Endothelial cell (in vitro differentiated cells): Measurements from ENCODE around the gene NSMF. TPM values are rescaled to one million over a fixed set of nuclear protein-coding genes. Genes with fewer than 3 reads are reported as not detected.

Experiments used
- DNase-seq: peaks from one replicate; pipeline ENCODE4 v3.0.0; 2021; ENCODE audit warnings: low spot score
- H3K27ac Mint-ChIP-seq: one replicate; pipeline ENCODE4 v1.8.0; 2021; ENCODE audit warnings: mixed read lengths, inconsistent platforms; ENCODE audit not compliant: unreplicated experiment
- H3K27me3 Mint-ChIP-seq: one replicate; pipeline ENCODE4 v1.8.0; 2021; ENCODE audit warnings: mild to moderate bottlenecking, moderate library complexity, mixed read lengths, inconsistent platforms; ENCODE audit not compliant: unreplicated experiment
- H3K36me3 Mint-ChIP-seq: one replicate; pipeline ENCODE4 v1.8.0; 2021; ENCODE audit warnings: mild to moderate bottlenecking, low read depth, mixed read lengths, inconsistent platforms; ENCODE audit not compliant: unreplicated experiment
- H3K4me1 Mint-ChIP-seq: one replicate; pipeline ENCODE4 v1.8.0; 2021; ENCODE audit warnings: mild to moderate bottlenecking, mixed read lengths, inconsistent platforms; ENCODE audit not compliant: unreplicated experiment
- H3K4me3 Mint-ChIP-seq: one replicate; pipeline ENCODE4 v1.8.0; 2021; ENCODE audit warnings: mild to moderate bottlenecking, mixed read lengths, inconsistent platforms; ENCODE audit not compliant: unreplicated experiment
- H3K9me3 Mint-ChIP-seq: one replicate; pipeline ENCODE4 v1.8.0; 2021; ENCODE audit warnings: mixed read lengths, inconsistent platforms; ENCODE audit not compliant: unreplicated experiment
- total RNA-seq: library from RNA; stranded (reverse); fragmentation: NEBNext Ultra II Directional; extraction: Animal tissue kit (Norgen Biotek cat#: 25700); gene quantifications from one replicate; pipeline ENCODE4 v1.2.1, GENCODE V29; 2021; ENCODE audit not compliant: unreplicated experiment
- TF ChIP-seq, protein P1 (sequence below): fragments of 200-600 bp; sonication (generic); IDR thresholded peaks from one replicate; pipeline ENCODE4 v1.5.0; 2021; ENCODE audit warnings: antibody characterized with exemption; ENCODE audit not compliant: unreplicated experiment

The NSMF gene
- total RNA-seq, 1 donor from 2014 or later = 43.0 TPM

DNA sequence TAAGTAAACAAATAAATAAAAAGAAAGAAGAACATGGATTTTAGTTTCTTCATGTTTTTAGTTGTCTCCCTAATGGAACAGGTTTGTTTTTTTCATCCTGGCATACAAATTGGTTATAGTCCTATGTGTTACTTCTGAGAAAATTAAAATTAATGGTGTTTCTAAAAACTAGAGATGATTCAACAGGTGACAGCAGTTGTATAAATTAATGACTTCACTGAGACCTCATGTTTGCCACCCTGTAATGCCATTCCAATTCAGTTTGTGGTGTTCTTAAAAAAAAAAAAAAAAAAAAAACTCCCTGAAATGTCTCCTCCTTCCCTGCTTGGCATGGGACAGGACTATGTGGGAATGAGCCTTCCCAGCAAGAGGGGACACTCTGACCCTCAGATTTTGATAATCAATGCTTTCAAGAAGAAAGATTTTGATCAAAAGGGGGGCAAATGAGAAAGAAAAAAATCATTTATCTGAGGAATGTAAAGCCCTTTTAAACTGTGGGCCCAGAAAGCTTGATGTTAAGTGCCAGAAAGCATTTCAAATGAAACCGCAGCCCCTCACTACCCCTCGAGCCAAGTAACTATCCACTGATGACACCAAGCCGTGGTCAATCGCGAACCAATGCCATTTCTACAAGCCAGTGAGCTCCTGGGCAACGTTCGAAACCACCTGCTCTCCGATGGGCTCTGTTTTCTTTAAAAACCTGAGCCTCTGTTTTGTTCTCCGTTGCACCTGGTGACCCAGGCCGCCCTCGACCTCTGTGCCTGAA is 37.1 kb downstream of the NSMF start:
- Mint-ChIP-seq H3K36me3 (no peaks in the 10 kb centered on the region), H3K9me3 (no peaks in the 10 kb centered on the region), H3K27ac (no peak overlapping the region), H3K27me3 (peaks cover 13% of the 10 kb centered on the region), H3K4me1 (peaks cover 4% of the 10 kb centered on the region), H3K4me3 (peak overlapping the region; percentile 92)
- no peak for DNase-seq
- TF ChIP-seq, protein P1, sequence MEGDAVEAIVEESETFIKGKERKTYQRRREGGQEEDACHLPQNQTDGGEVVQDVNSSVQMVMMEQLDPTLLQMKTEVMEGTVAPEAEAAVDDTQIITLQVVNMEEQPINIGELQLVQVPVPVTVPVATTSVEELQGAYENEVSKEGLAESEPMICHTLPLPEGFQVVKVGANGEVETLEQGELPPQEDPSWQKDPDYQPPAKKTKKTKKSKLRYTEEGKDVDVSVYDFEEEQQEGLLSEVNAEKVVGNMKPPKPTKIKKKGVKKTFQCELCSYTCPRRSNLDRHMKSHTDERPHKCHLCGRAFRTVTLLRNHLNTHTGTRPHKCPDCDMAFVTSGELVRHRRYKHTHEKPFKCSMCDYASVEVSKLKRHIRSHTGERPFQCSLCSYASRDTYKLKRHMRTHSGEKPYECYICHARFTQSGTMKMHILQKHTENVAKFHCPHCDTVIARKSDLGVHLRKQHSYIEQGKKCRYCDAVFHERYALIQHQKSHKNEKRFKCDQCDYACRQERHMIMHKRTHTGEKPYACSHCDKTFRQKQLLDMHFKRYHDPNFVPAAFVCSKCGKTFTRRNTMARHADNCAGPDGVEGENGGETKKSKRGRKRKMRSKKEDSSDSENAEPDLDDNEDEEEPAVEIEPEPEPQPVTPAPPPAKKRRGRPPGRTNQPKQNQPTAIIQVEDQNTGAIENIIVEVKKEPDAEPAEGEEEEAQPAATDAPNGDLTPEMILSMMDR = no peak

- H3K9me3 Mint-ChIP-seq = no peaks in the 10 kb centered on the region
- peaks cover 3% of the 10 kb centered on the region for H3K27me3 Mint-ChIP-seq
- peaks cover 4% of the 10 kb centered on the region for H3K4me1 Mint-ChIP-seq
- H3K27ac Mint-ChIP-seq = no peak overlapping the region
- TF ChIP-seq, protein P1 = no peak
- H3K4me3 Mint-ChIP-seq = no peak overlapping the region
- DNase-seq = no peak
- peaks cover 5% of the 10 kb centered on the region for H3K36me3 Mint-ChIP-seq
These were observed 41.7 kb downstream of the NSMF start for GRCh38 chr9:137417161-137418021.

GRCh38 chr9:137416563-137417151 is 42.5 kb downstream of the NSMF start:
- Mint-ChIP-seq H3K36me3 (peaks cover 5% of the 10 kb centered on the region), H3K27me3 (no peaks in the 10 kb centered on the region), H3K9me3 (no peaks in the 10 kb centered on the region), H3K27ac (no peak overlapping the region), H3K4me3 (no peak overlapping the region), H3K4me1 (no peaks in the 10 kb centered on the region)
- TF ChIP-seq, protein P1 = no peak
- DNase-seq = no peak

- H3K27ac Mint-ChIP-seq = no peak overlapping the region
- no peak overlapping the region for H3K4me3 Mint-ChIP-seq
- no peak for DNase-seq
- H3K36me3 Mint-ChIP-seq = peaks cover 5% of the 10 kb centered on the region
- no peaks in the 10 kb centered on the region for H3K9me3 Mint-ChIP-seq
- H3K4me1 Mint-ChIP-seq = no peaks in the 10 kb centered on the region
- H3K27me3 Mint-ChIP-seq = no peaks in the 10 kb centered on the region
- TF ChIP-seq, protein P1 = no peak
These were observed 43.0 kb downstream of the NSMF start for GRCh38 chr9:137416006-137416562.
